Measurements from ENCODE around the gene CCIN. TPM values are rescaled to one million over a fixed set of nuclear protein-coding genes. Genes with fewer than 3 reads are reported as not detected.
"Not testable (repeated sequence)": the region's sequence is repeated elsewhere in the genome, so short reads cannot be mapped to it uniquely, and the experiment has no call there.

The CCIN gene
- polyA plus RNA-seq, 1 of the 3 experiments (the other 2 are of a cell fraction) = 0.54 TPM

GRCh38 chr9:36177571-36177970 is 8.4 kb downstream of the CCIN start:
- Histone ChIP-seq H3F3A (replicated peaks; ENCODE audit: insufficient read depth) (no peaks in the 10 kb centered on the region), H2AFZ (ENCODE audit: low read depth) (no peak overlapping the region), H3K4me1 (ENCODE audit: control insufficient read depth in 1 of 2, insufficient read depth in 2 of 2, low read depth in 1 of 2, low read length in 1 of 2) (no peaks in the 10 kb centered on the region), H3K4me3 (ENCODE audit: low read depth in 2 of 2, low read length in 1 of 2) (no peak overlapping the region), H3K36me3 (replicated peaks in 1 of 2; ENCODE audit: control insufficient read depth in 1 of 2, insufficient read depth in 2 of 2, low read length in 1 of 2) (no peaks in the 10 kb centered on the region), H4K20me1 (ENCODE audit: insufficient read depth) (no peaks in the 10 kb centered on the region), H3K4me2 (no peak overlapping the region), H3K27me3 (ENCODE audit: insufficient read depth) (no peaks in the 10 kb centered on the region), H3K9me2 (no peaks in the 10 kb centered on the region), H3K27ac (ENCODE audit: low read depth in 2 of 2, low read length in 1 of 2) (no peak overlapping the region), H3K9me3 (no peaks in the 10 kb centered on the region), H3K79me2 (ENCODE audit: insufficient read depth) (no peaks in the 10 kb centered on the region), H3K9ac (no peak overlapping the region)
- CTCF ChIA-PET = interaction anchor here (0.6 to 3.4 kb wide), 3 partner anchors 9 to 232 kb away, joined by 3 to 14 read pairs (median 4); no protein-coding TSS in a partner anchor
- TF ChIP-seq EZH2phosphoT487 (IDR thresholded peaks at IDR 0.05; ENCODE audit: borderline replicate concordance, low read depth) (no peak), USF2 (IDR thresholded peaks at IDR 0.05; ENCODE audit: borderline replicate concordance, low read depth, low read length) (no peak), IRF3 (IDR thresholded peaks at IDR 0.05; ENCODE audit: low read depth, low read length) (no peak), USF1 (IDR thresholded peaks at IDR 0.05; ENCODE audit: borderline replicate concordance, low read depth) (no peak)
- 94% methylated on average over 4 of the region's 4 CpGs for WGBS (ENCODE audit: low lambda C conversion rate)
- POLR2A ChIA-PET = no interaction called here
- DNase-seq = no peak

GRCh38 chr9:36180243-36180642 is 11.1 kb downstream of the CCIN start:
- DNase-seq; H3K36me3 ChIP-seq (replicated peaks in 1 of 2; ENCODE audit: control insufficient read depth in 1 of 2, insufficient read depth in 2 of 2, low read length in 1 of 2); H3K9ac ChIP-seq; H3K4me3 ChIP-seq (ENCODE audit: low read depth in 2 of 2, low read length in 1 of 2); H3F3A ChIP-seq (replicated peaks; ENCODE audit: insufficient read depth); POLR2A ChIA-PET; H2AFZ ChIP-seq (ENCODE audit: low read depth); H3K79me2 ChIP-seq (ENCODE audit: insufficient read depth); H3K27ac ChIP-seq (ENCODE audit: low read depth in 2 of 2, low read length in 1 of 2); H3K27me3 ChIP-seq (ENCODE audit: insufficient read depth); H3K4me2 ChIP-seq; H3K9me2 ChIP-seq; H4K20me1 ChIP-seq (ENCODE audit: insufficient read depth); H3K4me1 ChIP-seq (ENCODE audit: control insufficient read depth in 1 of 2, insufficient read depth in 2 of 2, low read depth in 1 of 2, low read length in 1 of 2); H3K9me3 ChIP-seq: not testable (repeated sequence)
- WGBS (ENCODE audit: low lambda C conversion rate) = 60% methylated on average over 6 of the region's 6 CpGs
- CTCF ChIA-PET = interaction anchor here (1.3 to 2.2 kb wide), 2 partner anchors 14 to 78 kb away, joined by 3 to 10 read pairs; no protein-coding TSS in a partner anchor

- TF ChIP-seq TAF1 (IDR thresholded peaks at IDR 0.05; ENCODE audit: borderline replicate concordance, low read depth, low read length) = no peak
- TF ChIP-seq USF1 (IDR thresholded peaks at IDR 0.05; ENCODE audit: borderline replicate concordance, low read depth) = peak; percentile 75
- no peak for TF ChIP-seq FOXM1 (IDR thresholded peaks at IDR 0.05; ENCODE audit: low read depth)
- TF ChIP-seq EP300 (IDR thresholded peaks at IDR 0.05; ENCODE audit: borderline replicate concordance in 1 of 2, low read depth in 1 of 2, low read length in 1 of 2) = no peak
- peaks cover 11% of the 10 kb centered on the region for H4K20me1 ChIP-seq (ENCODE audit: insufficient read depth)
- peak overlapping the region in 1 of 2 experiments; percentile 35; a peak in 2 of 4 replicates for H3K27ac ChIP-seq (ENCODE audit: low read depth in 2 of 2, low read length in 1 of 2)
- no peaks in the 10 kb centered on the region for H3K9me3 ChIP-seq
- H3K9me2 ChIP-seq = no peaks in the 10 kb centered on the region
- H3K79me2 ChIP-seq (ENCODE audit: insufficient read depth) = peaks cover 22% of the 10 kb centered on the region
- H3K4me1 ChIP-seq (ENCODE audit: control insufficient read depth in 1 of 2, insufficient read depth in 2 of 2, low read depth in 1 of 2, low read length in 1 of 2) = peaks cover 6 to 13% of the 10 kb centered on the region in 2 experiments
- ChIA-PET POLR2A (no interaction called here), CTCF (interaction anchor here (1.0 kb wide), 1 partner anchor 242 kb away, joined by 3 read pairs; no protein-coding TSS in a partner anchor)
- H3K36me3 ChIP-seq (replicated peaks in 1 of 2; ENCODE audit: control insufficient read depth in 1 of 2, insufficient read depth in 2 of 2, low read length in 1 of 2) = no peaks in the 10 kb centered on the region
- H3K27me3 ChIP-seq (ENCODE audit: insufficient read depth) = no peaks in the 10 kb centered on the region
- no peak for DNase-seq
- H3K4me3 ChIP-seq (ENCODE audit: low read depth in 2 of 2, low read length in 1 of 2) = no peak overlapping the region
- H3F3A ChIP-seq (replicated peaks; ENCODE audit: insufficient read depth) = peaks cover 8% of the 10 kb centered on the region
- H3K9ac ChIP-seq = no peak overlapping the region
- no peak overlapping the region for H2AFZ ChIP-seq (ENCODE audit: low read depth)
- no peak overlapping the region for H3K4me2 ChIP-seq
These were observed 18.2 kb downstream of the CCIN start for GRCh38 chr9:36187414-36187813.

All from SK-N-SH (cell line).